ENCODE data around the gene TMEM150B.

The TMEM150B gene

DNA sequence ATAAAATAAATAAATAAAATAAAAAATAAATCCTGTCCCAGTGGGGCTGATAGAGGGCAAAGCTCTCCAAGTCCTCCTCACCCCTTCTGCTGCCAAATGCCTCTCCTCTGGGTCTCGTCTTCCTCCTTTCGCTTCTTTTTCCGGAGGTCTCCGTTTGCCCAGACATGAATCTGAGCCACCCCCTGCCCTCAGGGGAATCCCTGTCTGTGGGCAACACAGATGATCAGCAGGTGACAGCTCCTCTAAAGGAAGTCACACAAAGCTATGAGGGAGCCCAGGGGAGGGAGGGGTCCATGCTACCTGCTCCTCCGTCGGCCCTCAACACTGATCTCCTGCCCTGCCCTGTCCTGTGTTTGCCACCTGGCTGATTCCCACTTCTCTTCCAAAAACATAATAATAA is 479 bp downstream of the TMEM150B start:
- DNase-seq (ENCODE audit: low read depth), result no peak
- no peak overlapping the region for H3K4me3 ChIP-seq (ENCODE audit: low read length)
- no peak for TF ChIP-seq CTCF (conservative IDR thresholded peaks at IDR 0.05; ENCODE audit: low read length)

DNA sequence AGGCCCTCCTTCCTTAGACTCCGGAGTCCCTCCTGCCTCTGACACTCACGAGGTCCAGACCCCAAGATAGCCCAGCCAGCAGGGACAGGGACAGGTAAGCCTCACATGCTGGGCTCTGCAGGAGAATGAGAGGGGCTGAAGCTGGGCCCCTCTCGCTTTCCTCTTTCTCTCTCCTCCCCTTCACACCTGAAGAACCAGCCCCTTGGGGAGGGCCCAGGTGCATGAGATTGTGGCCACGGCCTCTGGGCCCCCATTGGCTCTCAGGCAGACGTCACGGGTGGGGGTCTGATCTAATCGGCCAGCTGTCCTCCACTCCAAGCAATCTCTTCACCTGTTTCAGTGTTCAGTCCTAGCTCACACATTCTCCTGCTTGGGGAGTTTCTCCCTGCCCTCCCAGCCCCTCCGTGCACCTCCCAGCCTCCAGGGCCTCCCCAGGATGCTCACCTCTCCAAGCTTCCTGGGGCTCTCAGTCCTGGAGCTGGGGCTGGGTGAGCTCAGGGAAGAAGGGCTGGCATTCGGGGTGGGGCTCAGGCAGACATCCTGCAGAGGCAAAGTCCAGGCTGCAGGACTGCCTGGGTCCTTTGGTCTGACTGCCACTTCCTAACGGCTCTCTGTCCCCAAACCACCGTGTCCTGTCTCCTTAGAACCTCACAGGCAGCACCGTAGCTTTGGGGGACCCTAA is 2.8 kb downstream of the TMEM150B start:
- H3K4me3 ChIP-seq (ENCODE audit: low read length), result no peak overlapping the region
- no peak for DNase-seq (ENCODE audit: low read depth)
- no peak for TF ChIP-seq CTCF (conservative IDR thresholded peaks at IDR 0.05; ENCODE audit: low read length)

DNA sequence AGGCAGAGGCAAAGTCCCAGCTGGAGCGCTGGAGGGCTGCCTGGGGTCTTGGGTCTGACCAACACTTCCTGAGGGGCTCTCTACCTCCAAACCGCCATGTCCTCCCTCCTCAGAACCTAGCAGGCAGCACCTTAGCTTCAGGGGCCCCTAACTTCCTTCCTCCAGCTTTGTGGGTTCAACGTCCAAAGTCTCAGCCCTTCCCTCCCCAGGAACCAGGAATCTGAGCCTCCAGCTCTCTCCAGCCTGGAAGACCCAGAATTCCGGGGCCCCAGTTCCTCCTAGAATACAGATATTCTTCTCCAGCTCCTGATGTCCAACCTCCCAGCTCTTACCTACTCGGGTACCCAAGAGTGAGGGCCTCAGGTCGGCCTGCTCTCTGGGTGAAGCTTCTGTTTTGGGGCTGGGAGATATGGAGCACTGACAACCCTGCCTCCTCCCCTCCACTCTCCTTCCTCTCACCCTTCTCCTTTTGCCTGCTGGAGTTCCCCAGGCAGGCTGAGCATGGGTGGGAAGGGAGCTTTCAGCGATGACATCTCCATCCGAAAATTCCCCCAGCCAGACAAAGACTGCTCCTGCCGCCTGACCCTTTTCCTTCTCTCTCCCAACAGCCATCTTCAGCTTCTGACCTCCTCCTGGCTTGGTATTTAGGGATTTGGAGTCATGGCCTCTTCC is 3.5 kb downstream of the TMEM150B start:
- DNase-seq (ENCODE audit: low read depth), result no peak
- H3K4me3 ChIP-seq (ENCODE audit: low read length), result no peak overlapping the region
- TF ChIP-seq CTCF (conservative IDR thresholded peaks at IDR 0.05; ENCODE audit: low read length), result no peak

DNA sequence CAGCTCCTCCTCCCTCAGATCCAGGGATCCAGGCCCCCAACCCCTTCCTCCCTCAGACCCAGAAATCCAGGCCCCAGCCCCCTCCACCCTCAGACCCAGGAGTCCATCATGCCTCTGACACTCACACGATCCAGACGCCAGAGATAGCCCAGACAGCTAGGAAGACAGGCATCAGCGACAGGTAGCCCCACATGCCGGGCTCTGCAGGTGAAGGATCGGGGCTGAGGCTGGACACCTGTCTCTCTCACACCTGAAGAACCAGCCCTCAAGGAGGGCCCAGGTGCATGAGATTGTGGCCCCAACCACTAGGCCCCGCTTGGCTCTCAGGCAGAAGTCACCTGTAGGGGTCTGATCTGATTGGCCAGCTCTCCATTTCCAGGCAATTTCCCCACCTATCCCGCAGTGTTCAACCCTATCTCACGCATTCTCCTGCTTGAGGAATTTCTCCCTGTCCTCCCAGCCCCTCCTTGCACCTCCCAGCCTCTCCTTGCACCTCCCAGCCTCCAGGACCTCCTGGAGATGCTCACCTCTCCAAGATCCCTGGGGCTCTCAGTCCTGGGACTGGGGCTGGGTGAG is 4.2 kb downstream of the TMEM150B start:
- TF ChIP-seq CTCF (conservative IDR thresholded peaks at IDR 0.05; ENCODE audit: low read length), result no peak
- H3K4me3 ChIP-seq (ENCODE audit: low read length), result no peak overlapping the region
- no peak for DNase-seq (ENCODE audit: low read depth)

DNA sequence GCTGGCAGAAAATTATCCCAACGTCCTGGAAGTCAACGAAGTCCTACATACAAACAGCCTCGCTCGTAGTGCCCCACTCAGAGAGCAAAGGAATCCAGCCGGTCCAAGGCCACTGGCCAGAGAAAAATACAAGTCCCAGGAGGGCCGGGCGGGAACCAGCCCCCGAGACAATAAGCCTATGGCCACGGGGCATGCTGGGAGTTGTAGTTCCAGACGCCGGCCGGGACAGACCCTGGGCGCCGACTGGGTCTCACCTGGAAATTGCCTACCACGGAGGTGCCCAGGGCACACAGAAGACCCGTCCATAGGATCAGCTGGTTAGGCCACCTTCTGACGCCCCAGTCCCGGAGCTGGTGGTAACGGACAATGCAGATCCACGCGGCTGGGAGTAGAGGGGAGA is 5.4 kb downstream of the TMEM150B start:
- TF ChIP-seq CTCF (conservative IDR thresholded peaks at IDR 0.05; ENCODE audit: low read length), result no peak
- DNase-seq (ENCODE audit: low read depth), result peak; percentile 27
- H3K4me3 ChIP-seq (ENCODE audit: low read length), result no peak overlapping the region

- TF ChIP-seq CTCF (conservative IDR thresholded peaks at IDR 0.05; ENCODE audit: low read length), result no peak
Observed at GRCh38 chr19:55316646-55317045, 8.5 kb downstream of the TMEM150B start.

More at GRCh38 chr19:55316646-55317045, 8.5 kb downstream of the TMEM150B start:
- DNase-seq (ENCODE audit: low read depth), result no peak
- no peak overlapping the region for H3K4me3 ChIP-seq (ENCODE audit: low read length)
